Suprapubic skin (tissue), 4 donors: ENCODE results near the gene IFIT3.

Source experiments
- POLR2A ChIP-seq, 2 donors: fragments of 450-650 bp; IDR thresholded peaks; one replicate each; pipeline ENCODE4 v1.6.1; 2017; ENCODE audit warnings: antibody characterized with exemption in 2 of 2, mild to moderate bottlenecking in 2 of 2, moderate library complexity in 2 of 2
- POLR2AphosphoS5 ChIP-seq, 3 donors: sonication (generic); formaldehyde crosslinking; IDR thresholded peaks; one replicate each; pipeline ENCODE4 v1.6.1; 2017; ENCODE audit warnings: antibody characterized with exemption in 3 of 3
- TF ChIP-seq, protein P1 (sequence below), 2 donors: fragments of 200-600 bp in 1 of 2; fragments of 450-650 bp in 1 of 2; sonication (generic) in 1 of 2; IDR thresholded peaks; one replicate each; pipeline ENCODE4 v1.5.1; 2016 to 2019; ENCODE audit warnings: antibody characterized with exemption in 2 of 2, mild to moderate bottlenecking in 1 of 2, moderate library complexity in 1 of 2

- TF ChIP-seq, protein P1, sequence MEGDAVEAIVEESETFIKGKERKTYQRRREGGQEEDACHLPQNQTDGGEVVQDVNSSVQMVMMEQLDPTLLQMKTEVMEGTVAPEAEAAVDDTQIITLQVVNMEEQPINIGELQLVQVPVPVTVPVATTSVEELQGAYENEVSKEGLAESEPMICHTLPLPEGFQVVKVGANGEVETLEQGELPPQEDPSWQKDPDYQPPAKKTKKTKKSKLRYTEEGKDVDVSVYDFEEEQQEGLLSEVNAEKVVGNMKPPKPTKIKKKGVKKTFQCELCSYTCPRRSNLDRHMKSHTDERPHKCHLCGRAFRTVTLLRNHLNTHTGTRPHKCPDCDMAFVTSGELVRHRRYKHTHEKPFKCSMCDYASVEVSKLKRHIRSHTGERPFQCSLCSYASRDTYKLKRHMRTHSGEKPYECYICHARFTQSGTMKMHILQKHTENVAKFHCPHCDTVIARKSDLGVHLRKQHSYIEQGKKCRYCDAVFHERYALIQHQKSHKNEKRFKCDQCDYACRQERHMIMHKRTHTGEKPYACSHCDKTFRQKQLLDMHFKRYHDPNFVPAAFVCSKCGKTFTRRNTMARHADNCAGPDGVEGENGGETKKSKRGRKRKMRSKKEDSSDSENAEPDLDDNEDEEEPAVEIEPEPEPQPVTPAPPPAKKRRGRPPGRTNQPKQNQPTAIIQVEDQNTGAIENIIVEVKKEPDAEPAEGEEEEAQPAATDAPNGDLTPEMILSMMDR (IDR thresholded peaks at IDR 0.05): no peak
- no peak for TF ChIP-seq POLR2AphosphoS5 (IDR thresholded peaks at IDR 0.05)
- TF ChIP-seq POLR2A (IDR thresholded peaks at IDR 0.05): no peak
These were observed 56.9 kb downstream of the IFIT3 start for GRCh38 chr10:89384474-89385340.
